Ishikawa (cell line): ENCODE results near the gene KREMEN1.

ENCODE experiments used
- TEAD4 ChIP-seq: IDR thresholded peaks from 2 replicates; pipeline ENCODE4 v1.6.1; 2012
- YY1 ChIP-seq: IDR thresholded peaks from 2 replicates; pipeline ENCODE4 v1.6.1; 2012; ENCODE audit warnings: low read depth

GRCh38 chr22:29166180-29166579 lies 93.3 kb downstream of the KREMEN1 start:
- TF ChIP-seq TEAD4 (no peak), YY1 (no peak)
